GM21717 (cell line): Measurements from ENCODE around the gene EOLA1.
A peak's percentile ranks its signal among the peaks of the same experiment; 100 is the strongest.
"Not testable (repeated sequence)": the region's sequence is repeated elsewhere in the genome, so short reads cannot be mapped to it uniquely, and the experiment has no call there.

Source experiments
- ATAC-seq: cut with Tn5 transposase; IDR thresholded peaks from one replicate; pipeline ENCODE4 v1.9.1; 2021; ENCODE audit warnings: mild to moderate bottlenecking, moderate library complexity; ENCODE audit not compliant: unreplicated experiment

EOLA1 gene

DNA sequence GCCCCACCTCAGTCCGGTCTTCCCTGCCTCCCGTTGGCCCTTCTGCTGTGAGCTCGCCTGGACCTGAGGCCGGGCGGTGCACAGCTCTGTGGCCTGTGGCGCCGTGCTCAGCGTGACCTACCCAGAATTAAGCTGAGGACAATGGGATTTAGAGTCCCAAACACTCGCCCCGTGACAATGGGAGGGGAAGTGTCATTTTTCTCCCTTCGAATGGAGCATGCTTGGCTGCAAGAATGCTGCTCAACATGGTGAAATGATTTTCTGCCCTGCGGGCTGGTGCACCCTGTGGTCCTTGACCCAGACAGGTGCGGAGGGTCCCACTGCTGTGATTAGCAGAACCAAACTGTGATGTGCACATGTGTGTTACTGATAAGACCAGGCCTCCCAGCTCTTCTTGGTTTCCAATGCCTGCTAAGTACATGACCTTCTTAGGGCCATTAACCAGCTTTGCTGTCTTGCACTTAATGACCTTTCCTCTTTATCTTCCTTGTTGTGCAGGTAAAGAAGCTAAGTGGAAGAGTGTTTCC is 772 bp downstream of the EOLA1 start:
- no peak for ATAC-seq

DNA sequence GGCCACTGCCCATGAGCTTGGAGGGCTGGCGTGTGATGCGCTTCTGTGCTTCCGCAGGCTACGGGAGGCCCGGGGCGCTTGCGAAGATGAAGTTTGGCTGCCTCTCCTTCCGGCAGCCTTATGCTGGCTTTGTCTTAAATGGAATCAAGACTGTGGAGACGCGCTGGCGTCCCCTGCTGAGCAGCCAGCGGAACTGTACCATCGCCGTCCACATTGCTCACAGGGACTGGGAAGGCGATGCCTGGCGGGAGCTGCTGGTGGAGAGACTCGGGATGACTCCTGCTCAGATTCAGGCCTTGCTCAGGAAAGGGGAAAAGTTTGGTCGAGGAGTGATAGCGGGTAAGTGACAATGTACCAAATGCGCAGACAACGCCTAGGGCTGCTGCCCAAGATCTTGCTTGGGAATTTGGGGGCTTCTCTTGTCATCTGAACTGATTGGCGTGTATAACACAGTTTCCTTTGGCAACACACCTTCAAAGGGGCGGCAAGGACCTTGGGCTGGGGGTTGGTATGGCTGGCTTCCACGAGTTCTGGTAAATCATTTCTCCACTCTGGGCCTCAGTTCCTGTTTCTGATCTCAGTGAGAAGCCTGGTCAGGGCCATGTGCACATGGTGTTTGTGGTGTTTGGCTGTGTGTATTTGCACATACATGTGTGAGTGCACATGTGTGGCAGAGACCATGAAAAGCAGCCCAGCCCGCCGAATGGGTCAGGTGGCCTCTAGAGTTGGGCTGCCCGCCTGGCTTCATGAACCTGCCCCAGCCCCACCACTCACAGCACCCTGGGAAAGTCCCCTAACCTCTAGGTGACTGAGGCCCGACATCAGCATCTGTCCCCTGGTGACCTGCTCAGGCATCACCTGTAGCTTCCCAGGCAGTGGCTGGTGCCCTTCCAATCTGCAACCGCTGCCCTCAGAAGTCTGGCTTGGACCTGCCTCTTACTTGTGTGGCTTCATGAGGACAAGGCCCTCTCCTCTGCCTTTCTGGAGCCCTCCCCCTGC is 5.0 kb downstream of the EOLA1 start:
- ATAC-seq, result not testable (repeated sequence)

DNA sequence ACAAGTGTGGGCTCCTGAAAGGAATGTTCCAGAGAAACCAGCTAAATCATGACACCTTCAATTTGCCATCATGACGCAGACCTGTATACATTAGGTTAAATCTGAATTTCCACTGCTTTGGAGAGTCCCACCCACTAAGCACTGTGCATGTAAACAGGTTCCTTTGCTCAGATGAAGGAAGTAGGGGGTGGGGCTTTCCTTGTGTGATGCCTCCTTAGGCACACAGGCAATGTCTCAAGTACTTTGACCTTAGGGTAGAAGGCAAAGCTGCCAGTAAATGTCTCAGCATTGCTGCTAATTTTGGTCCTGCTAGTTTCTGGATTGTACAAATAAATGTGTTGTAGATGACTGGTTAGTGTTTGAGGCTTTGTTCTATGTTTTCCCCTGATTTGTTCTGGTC is 6.2 kb downstream of the EOLA1 start:
- not testable (repeated sequence) for ATAC-seq

DNA sequence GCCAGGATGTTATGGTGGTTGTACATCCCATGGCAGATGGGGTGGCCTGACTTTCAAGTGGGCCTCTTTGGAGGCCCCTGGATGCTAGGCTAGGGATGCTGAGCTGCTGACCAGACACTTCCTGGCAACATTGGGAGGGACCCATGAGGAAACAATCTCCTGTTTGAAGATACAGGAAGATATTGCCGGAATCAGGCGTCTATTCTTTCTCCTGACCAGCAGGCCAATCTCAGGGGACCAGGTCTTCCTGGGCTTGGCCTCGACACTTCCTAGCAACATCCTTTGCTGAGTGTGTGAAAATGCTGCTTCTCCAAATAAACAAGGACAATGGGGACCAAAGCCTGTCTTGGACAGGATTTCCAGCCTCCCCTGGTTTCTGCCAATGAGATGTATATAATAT is 7.0 kb downstream of the EOLA1 start:
- ATAC-seq, result not testable (repeated sequence)

DNA sequence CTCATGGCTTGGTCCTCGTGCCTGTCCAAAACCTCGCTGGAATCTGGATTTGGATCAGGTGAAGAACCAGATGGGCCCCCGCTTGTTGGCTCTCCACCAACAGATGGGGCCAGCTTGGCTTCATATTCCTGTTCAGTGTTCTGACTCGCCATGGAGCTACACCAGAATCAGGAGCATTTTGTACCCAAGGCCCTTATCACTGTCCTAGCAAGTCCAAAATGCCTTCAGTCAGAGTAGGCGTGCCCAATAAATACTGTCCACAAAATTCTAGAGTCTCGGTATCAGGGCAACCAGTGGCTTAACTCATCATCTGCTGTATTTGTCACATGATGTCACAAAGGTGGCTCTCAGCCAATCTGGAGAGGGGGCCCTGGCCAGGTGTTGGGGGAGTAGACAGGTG is 8.9 kb downstream of the EOLA1 start, which contains the start of gene HSFX3:
Gene HSFX3, minus strand, starts transcription at position 224 of the 400 bp plus-strand sequence. Its CDS starts 72 bp downstream, at position 152.
- not testable (repeated sequence) for ATAC-seq

DNA sequence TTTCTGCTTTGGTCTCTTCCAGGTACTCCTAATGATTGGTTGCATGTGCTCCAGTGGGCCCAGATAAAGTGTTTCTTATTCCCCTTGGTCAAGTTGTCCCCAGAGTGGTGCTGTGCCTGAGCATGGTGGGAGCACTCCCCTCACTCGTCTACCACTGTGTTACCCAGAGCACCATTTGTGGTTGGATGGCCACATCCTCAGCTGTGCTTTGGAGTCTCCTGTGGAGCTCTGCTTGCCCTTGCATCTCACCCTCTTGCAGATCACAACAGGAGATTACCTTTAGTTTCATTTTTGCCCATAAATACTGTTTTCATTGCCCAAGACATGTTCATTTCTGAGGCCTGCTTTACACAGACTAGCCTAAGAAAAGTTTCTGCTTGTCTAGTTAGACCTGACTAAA is 9.6 kb downstream of the EOLA1 start:
- not testable (repeated sequence) for ATAC-seq

DNA sequence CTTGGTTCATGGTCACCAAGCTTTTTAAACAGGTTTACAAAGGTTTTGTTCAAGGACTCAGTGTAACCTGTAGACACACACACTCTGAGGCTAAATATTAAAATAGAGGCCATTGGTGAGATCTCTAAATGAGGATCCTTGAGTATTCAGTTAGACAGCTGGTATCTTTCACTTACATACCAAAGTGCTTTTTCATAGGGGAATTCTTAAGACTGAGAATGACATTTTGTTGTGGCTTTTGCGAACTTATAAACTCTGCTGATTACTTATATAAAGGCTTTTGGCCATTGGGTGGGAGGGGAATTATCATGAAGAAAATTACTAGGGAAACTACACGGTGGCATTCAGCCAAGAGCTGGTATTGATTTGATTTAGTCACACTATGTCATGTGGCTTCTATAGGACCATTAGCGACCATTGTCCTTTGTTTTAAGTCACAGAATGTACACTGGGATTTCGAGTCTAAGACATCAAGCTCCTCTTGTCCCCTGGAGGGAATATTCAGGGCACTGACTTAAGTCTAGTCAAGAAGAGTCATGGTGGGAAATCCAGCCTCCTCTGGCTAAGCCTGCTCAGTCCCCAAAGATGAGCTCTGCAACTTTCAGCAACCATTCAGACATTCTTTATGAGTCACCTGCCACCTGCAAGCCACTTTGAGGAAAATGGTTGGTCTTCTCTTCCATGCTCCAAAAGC is 10.6 kb downstream of the EOLA1 start:
- not testable (repeated sequence) for ATAC-seq

DNA sequence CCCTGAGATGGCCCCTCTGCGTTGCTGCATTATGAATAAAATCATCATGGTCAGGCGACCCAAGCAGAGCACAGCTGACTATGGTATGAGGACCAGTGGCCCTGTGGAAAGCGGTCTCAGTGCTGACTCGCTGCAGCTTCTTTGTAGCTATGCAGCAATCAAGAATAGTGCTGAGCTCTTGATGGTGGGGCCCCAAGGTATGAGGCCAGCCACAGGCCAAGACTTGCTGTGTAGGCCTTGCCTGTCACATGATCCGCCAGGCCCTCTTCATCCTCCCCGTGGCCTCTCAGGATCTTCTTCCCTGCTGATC is 11.1 kb downstream of the EOLA1 start:
- ATAC-seq, result not testable (repeated sequence)

DNA sequence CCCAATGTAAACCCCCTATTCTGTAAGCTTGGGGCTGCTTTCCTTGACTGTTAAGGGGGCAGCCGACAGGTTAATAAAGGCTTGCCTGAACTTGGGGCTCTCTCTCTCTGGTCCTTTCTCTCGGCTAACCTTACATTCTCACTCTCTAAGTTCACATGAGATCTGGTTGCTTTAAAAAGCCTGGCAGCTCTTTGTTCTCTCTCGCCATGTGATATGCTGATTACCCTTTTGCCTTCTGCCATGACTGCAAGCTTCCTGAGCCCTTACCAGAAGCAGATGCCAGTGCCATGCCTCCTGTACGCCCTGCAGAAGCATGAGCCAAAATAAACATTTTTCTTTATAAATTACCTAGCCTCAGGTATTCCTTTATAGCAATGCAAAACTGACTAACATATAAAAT is 14.4 kb downstream of the EOLA1 start:
- not testable (repeated sequence) for ATAC-seq

DNA sequence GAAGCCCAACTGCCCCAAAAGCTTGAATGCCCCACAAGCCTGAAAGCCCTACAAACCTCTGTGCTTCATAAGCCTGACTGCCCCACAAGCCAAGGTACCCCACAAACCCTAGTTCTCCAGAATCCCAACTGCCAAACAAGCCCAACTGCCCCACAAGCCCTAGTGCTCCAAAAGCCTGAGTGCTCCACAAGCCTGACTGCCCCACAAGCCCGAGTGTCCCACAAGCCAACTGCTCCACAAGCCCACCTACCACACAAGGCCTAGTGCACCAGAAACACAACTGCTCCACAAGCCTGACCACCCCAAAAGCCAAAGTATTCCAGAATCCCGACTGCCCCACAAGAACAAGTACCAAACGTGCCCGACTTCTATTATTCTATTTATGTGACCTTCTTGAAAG is 22.5 kb downstream of the EOLA1 start:
- no peak for ATAC-seq

DNA sequence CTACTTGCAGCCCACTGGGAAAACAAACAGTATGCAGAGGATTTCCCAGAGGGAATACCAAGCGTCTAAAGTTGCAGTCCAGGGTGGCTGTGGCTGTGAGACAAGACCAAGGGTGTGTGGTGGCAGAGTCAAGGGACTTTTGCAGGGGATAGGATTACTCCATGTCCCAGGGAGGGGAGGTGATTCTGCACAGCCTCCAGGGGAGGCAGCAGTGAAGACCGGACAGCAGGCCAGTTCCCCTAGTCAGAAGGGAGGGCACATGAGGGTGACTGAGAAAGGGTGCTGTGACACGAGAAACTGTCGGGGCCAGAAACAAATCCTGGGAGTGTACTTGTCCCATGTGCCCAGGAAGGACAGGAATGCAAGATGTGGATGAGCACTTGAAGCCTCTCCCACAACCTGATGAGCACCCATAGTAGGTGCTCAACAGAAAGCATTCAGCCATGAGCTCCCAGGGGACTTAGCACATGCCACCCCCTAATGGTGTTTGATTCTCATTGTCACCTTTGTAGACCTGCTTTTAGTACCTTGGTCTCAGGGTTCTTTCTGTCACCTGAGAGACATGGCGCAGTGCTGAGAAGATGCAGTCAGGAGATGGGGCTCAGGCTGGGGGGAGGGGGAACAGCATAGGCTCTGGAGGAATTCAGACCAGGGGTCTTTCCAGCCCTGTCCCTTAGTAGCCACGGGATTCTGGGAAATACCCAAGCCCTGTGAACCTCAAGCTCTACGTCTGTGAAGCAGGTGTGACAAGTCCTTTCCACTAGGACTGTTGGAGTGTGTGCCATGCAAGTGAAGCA is 27.0 kb downstream of the EOLA1 start:
- no peak for ATAC-seq

DNA sequence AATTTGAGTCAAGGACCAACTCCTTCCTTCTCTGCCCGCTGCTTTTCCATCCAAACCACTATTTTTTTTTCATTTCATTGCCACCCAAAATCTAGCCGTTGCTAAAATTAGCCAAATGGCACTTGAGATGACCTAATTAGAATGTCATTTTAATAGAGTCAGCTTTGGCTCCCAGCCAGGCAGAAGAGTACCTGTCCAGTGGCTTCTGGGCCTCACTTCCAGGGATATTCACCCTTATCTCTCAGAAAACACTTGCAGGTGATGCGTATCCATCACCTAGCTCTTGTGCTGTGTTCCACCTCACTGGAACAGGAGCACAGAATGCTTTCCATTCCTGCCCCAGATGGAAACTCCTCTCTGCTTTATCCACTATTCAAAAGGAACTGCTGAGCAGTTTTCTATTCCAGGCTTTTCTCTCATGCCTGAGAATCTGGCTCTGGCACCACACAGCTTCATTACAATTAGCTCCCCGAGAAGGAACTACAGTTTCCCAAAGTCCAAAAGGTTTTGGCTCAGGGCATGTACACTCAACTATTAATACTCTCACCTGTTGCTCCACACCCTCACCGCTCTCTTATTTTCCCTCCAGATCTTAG is 28.0 kb downstream of the EOLA1 start:
- ATAC-seq, result no peak

DNA sequence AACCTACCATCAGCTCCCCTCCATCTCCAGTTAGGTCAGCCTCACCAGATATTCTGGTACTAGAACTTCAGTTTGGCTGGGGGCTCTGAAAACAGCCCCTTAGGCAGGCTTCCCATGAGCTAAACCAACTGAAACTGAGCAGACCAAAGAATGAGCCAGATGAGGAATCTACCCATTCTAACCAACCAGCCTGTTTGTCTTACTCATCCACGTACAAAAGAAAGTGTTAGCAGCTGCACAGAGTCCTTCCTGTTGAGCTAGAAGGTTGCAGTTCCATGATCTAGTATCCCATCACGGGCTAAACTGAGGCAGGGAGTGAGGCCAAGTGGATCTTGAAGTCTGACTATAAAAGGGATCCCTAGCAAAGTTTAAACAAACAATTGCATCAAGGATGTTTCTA is 29.0 kb downstream of the EOLA1 start:
- no peak for ATAC-seq

DNA sequence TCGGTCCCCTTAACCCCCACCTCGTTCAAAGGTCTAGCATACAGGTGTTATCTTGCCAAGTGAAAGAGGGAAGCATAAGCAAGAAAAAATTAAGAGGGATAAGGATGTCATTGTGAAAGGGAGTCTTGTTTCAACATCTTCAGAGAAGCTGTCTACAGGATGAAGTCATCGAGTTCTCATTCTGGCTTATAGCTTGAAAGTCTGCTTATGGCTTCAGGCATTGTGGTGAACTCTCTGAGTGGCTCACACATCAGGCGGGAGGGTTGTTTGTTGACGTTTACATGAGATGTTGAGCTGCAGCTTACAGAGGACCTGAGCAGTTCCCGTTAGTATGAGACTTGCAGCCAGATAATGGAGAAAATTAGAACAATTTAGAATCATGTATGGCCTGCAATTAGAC is 29.9 kb downstream of the EOLA1 start:
- ATAC-seq, result no peak

DNA sequence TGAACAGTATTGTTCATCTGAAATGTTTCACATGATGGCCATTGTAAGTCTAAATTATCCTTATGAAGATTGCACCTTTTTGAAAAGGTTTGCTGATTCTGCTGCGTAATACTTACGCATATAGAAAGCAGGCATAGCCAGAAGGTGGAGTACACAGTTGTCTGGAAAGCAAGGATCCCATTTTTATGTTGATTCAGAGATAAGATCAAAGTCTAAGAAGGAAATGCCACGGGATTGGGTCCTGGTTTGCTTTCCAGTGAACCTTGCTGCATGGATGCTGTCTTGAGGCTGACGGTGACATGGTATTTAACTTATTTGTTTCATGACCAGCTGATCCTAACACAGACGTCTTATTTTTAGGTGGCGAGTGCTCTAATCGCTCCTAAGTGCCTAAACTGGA is 31.0 kb downstream of the EOLA1 start:
- no peak for ATAC-seq

DNA sequence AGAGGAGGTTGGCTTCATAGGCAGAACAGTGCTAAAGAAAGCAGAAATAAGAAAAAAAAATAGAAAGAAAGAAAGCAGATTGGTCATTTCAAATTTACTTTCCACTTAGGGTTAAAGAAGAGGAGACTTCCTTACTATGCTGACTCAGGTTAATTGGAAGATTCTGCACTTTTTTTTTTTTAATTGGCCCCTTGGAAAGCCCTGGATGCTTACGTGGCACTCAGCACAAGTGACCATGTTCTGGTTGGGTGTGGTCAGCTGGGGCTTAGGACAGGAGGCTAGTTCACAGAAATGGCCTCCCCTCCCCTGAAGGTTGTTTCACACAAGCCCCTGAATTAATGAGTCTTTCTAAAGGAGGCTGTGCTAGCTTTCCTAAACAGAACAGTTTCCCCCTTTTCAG is 31.9 kb downstream of the EOLA1 start:
- no peak for ATAC-seq

DNA sequence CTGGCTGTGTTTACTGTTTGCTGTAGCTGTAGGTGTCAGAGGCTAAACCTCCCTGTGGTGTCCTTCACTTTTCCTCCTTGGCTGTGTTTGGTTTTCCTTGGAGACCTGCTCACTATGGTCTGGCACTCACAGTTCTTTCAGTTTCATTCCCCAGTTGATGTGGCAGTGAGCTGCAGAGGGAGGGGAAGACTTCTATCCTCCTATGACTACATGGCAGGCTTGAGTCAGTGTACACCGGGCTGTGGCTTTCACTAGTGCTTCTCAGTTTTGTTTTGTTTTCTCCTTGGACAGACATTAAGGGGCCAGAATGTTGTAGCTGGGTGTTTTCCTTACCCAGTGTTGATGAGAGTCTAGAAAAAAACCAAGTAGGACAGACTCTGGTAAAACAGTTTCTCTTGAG is 32.6 kb downstream of the EOLA1 start:
- ATAC-seq, result peak; percentile 100

DNA sequence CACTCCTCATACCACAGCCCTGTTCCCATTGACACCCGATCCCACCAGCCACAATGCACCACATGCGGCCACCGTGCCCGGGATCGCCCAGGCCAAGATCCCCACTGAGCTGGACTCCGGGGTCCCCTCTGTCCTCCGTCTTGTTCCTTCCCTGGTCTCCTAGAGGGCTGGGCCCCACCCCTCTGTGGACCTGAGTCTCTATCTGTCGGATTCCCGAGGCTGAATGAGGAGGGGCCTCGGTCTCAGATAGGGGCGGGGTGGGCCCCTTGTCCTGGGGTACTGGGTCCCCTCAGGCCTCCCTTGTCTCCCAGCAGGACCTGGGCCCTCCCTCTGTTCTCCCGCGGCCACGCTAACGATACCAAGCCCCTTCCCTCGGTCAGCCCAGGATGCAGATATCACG is 44.8 kb downstream of the EOLA1 start:
- not testable (repeated sequence) for ATAC-seq

DNA sequence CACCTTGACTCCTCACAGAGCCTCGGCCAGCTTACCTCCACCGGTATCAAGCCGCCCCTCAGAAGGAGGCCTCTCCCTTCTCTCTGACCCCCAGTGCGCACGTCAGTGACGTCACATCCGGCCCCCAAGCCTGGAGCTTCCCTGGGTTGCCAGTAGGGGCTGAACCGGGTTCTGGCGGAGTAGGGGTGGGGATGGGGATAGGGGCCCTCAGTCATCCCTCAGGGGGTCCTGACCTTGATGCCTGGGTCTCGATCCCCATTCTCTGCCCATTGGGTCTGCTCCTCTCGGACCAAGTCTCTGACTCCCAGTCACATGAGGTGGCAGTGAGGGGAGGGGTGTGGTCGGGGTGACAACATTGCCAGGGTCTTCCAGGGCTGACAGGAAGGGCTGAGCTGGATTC is 46.5 kb downstream of the EOLA1 start, which contains the start of gene MAGEA9B:
Gene MAGEA9B, minus strand, starts transcription at position 101 of the 400 bp plus-strand sequence. CDS start 4,280 bp downstream, outside the sequence.
- not testable (repeated sequence) for ATAC-seq

DNA sequence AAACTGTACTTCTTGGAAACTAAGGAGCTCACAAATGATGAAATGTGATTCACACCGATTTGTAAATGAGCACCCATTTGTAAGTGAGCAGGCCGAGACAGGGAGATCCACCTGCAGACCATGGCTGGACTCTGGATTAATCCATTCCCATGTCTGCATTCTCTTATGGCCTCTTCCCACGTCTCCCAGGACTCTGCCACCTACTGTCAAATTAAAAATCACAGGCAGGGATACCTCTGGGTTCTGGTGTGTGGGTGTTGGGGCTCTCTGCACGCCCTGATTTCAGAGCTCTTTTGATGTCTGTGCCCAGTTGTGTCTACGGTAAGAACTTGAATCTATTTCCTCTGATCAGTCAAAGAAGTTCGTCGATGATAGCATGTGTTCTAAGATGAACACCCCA is 50.2 kb downstream of the EOLA1 start:
- not testable (repeated sequence) for ATAC-seq
